ENCODE results near the gene USP6NL.

Gene USP6NL

GRCh38 chr10:11588873-11589574 is 22.4 kb downstream of the USP6NL start:
- H3K4me2 ChIP-seq = no peak overlapping the region
- H2AFZ ChIP-seq (ENCODE audit: low read depth) = no peak overlapping the region
- no peak overlapping the region for H3K4me3 ChIP-seq (IDR thresholded peaks at IDR 0.05; ENCODE audit: insufficient read depth, low read depth, low read length)
- no peaks in the 10 kb centered on the region for H3K36me3 ChIP-seq (ENCODE audit: insufficient read depth)
- H3K4me1 ChIP-seq (ENCODE audit: low read depth, poor library complexity, severe bottlenecking) = no peaks in the 10 kb centered on the region
- no peaks in the 10 kb centered on the region; the same call in 1 of the 2 replicates for H4K20me1 ChIP-seq (ENCODE audit: insufficient read depth)
- no peak for TF ChIP-seq CTCF (conservative IDR thresholded peaks at IDR 0.05; ENCODE audit: low read depth, low read length)
- no peaks in the 10 kb centered on the region for H3K27me3 ChIP-seq (ENCODE audit: insufficient read depth, low read depth)
- no peak overlapping the region for H3K9ac ChIP-seq
- H3K79me2 ChIP-seq (ENCODE audit: insufficient read depth, low read depth) = no peaks in the 10 kb centered on the region
- H3K27ac ChIP-seq = no peak overlapping the region

GRCh38 chr10:11587722-11588259 is 23.7 kb downstream of the USP6NL start:
- Histone ChIP-seq H3K27ac (no peak overlapping the region), H3K27me3 (ENCODE audit: insufficient read depth, low read depth) (no peaks in the 10 kb centered on the region), H4K20me1 (ENCODE audit: insufficient read depth) (no peaks in the 10 kb centered on the region; the same call in 1 of the 2 replicates), H3K4me2 (no peak overlapping the region), H3K79me2 (ENCODE audit: insufficient read depth, low read depth) (no peaks in the 10 kb centered on the region), H2AFZ (ENCODE audit: low read depth) (no peak overlapping the region), H3K9ac (no peak overlapping the region), H3K36me3 (ENCODE audit: insufficient read depth) (no peaks in the 10 kb centered on the region), H3K4me3 (IDR thresholded peaks at IDR 0.05; ENCODE audit: insufficient read depth, low read depth, low read length) (no peak overlapping the region), H3K4me1 (ENCODE audit: low read depth, poor library complexity, severe bottlenecking) (no peaks in the 10 kb centered on the region)
- TF ChIP-seq CTCF (conservative IDR thresholded peaks at IDR 0.05; ENCODE audit: low read depth, low read length) = no peak

- no peak for TF ChIP-seq CTCF (conservative IDR thresholded peaks at IDR 0.05; ENCODE audit: low read depth, low read length)
- H2AFZ ChIP-seq (ENCODE audit: low read depth) = no peak overlapping the region
- no peak overlapping the region for H3K4me3 ChIP-seq (IDR thresholded peaks at IDR 0.05; ENCODE audit: insufficient read depth, low read depth, low read length)
- H3K4me2 ChIP-seq = no peak overlapping the region
- no peak overlapping the region for H3K9ac ChIP-seq
- no peaks in the 10 kb centered on the region for H3K36me3 ChIP-seq (ENCODE audit: insufficient read depth)
- no peaks in the 10 kb centered on the region for H3K27me3 ChIP-seq (ENCODE audit: insufficient read depth, low read depth)
- no peak overlapping the region for H3K27ac ChIP-seq
- H3K79me2 ChIP-seq (ENCODE audit: insufficient read depth, low read depth) = no peaks in the 10 kb centered on the region
- no peaks in the 10 kb centered on the region; the same call in 1 of the 2 replicates for H4K20me1 ChIP-seq (ENCODE audit: insufficient read depth)
- H3K4me1 ChIP-seq (ENCODE audit: low read depth, poor library complexity, severe bottlenecking) = no peaks in the 10 kb centered on the region
Observed at GRCh38 chr10:11586170-11586569, 25.3 kb downstream of the USP6NL start.

- H3K36me3 ChIP-seq (ENCODE audit: insufficient read depth) = no peaks in the 10 kb centered on the region
- TF ChIP-seq CTCF (conservative IDR thresholded peaks at IDR 0.05; ENCODE audit: low read depth, low read length) = no peak
- no peak overlapping the region for H2AFZ ChIP-seq (ENCODE audit: low read depth)
- no peaks in the 10 kb centered on the region for H3K79me2 ChIP-seq (ENCODE audit: insufficient read depth, low read depth)
- H3K27ac ChIP-seq = no peak overlapping the region
- H3K4me2 ChIP-seq = no peak overlapping the region
- H3K9ac ChIP-seq = no peak overlapping the region
- no peaks in the 10 kb centered on the region for H4K20me1 ChIP-seq (ENCODE audit: insufficient read depth)
- no peak overlapping the region for H3K4me3 ChIP-seq (IDR thresholded peaks at IDR 0.05; ENCODE audit: insufficient read depth, low read depth, low read length)
- H3K27me3 ChIP-seq (ENCODE audit: insufficient read depth, low read depth) = no peaks in the 10 kb centered on the region
- no peaks in the 10 kb centered on the region for H3K4me1 ChIP-seq (ENCODE audit: low read depth, poor library complexity, severe bottlenecking)
Observed at GRCh38 chr10:11581213-11581612, 30.2 kb downstream of the USP6NL start.

Measured in KMS-11 (cell line).